ENCODE results near the gene AGPAT4.

- no peak for TF ChIP-seq CTCF (optimal IDR thresholded peaks at IDR 0.05 in 1 of 3, IDR thresholded peaks at IDR 0.05 in 1 of 3, conservative IDR thresholded peaks at IDR 0.05 in 1 of 3; ENCODE audit: extremely low read depth in 1 of 3, insufficient read depth in 2 of 3, low read length in 3 of 3)
- TF ChIP-seq EZH2 (IDR thresholded peaks at IDR 0.05; ENCODE audit: low read length): no peak
Observed at GRCh38 chr6:161104966-161105365, 168.9 kb downstream of the AGPAT4 start.
